SKM-1 treated with dmso at 0.1 percent for 144 hours (cell line): ENCODE results near the gene POPDC2.
"Not testable (repeated sequence)": the region's sequence is repeated elsewhere in the genome, so short reads cannot be mapped to it uniquely, and the experiment has no call there.

Source experiments
- DNase-seq: peaks from one replicate; lab custom pipeline; 2025; ENCODE audit not compliant: unreplicated experiment; lab: John Stamatoyannopoulos, UW

Gene POPDC2

GRCh38 chr3:119616056-119616455, 44.3 kb downstream of the POPDC2 start:
- no peak for DNase-seq

- DNase-seq: no peak
Measured at GRCh38 chr3:119613872-119614271, 46.5 kb downstream of the POPDC2 start.

DNA sequence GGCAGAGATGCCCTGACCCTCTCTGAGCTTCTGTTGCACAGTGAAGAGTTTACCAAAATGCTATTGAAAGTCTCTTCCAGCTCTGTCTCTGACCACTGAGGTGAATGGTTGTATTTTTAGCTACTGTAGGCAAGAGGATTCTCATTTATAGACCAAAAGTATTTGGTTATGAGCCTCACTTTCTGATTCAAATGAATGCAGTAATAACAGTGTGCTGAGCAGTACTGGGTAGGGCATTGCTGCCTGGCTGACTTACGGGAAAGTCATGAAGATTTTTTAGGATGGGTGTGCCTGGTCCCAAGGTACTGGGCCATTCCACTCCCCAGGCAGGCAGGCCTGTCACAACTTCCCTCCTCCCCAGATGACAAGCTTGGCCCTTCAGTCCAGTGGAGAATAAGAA, 47.2 kb downstream of the POPDC2 start:
- no peak for DNase-seq

DNA sequence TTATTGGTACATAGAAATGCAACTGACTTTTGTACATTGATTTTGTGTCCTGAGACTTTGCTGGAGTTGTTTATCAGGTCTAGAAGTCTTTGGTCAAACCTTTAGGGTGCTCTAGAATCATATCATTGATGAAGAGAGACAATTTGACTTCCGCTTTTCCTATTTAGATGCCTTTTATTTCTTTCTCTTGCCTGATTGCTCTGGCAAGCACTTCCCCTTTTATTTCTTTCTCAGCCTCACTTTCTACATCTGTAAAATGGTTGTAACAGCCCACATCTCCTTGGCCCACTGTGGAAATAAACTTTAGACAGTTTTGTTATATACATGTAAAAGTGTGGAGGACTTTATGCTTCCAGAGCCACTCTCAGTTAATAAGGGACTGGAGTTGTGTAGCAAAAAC, 48.7 kb downstream of the POPDC2 start:
- DNase-seq: no peak

DNA sequence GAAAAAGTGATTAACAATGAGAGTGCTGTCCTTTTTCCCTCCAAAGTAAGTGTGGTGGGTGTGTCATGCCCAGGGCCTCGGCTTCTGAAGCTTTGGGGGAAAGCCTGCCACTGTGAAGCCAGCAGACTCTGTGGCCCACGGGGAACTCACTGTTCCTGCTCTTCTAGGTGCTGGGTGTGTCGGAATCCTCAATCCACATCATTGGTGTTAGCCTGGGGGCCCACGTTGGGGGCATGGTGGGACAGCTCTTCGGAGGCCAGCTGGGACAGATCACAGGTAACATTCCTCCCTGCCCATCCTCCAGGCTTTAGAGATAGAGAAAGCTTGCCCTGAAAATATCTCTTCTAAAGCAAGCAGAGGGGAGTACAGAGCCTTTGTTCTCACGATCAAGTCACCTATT, 51.1 kb downstream of the POPDC2 start:
- no peak for DNase-seq

- DNase-seq: no peak
Measured at GRCh38 chr3:119608405-119609000, 51.9 kb downstream of the POPDC2 start.

DNA sequence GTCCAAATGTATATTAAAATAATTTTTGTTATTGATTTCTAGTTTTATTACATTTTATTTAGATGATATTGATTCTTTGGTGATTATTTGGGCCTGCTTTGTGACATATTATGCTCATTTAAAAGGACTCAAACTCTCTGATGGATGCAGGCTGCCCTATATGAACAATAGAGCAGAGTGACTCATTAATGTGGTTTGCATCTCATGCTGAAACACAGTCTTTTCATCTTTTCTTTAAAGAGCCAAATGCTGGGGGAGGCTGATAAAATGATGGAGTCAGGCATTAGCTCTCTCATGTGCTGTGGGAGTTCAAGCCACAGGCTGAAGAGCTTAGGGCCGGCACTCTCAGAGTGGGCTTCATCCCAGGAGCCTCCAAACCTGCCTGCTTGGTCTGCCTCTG, 55.5 kb downstream of the POPDC2 start:
- no peak for DNase-seq

GRCh38 chr3:119602676-119603075, 57.7 kb downstream of the POPDC2 start:
- DNase-seq: no peak

DNA sequence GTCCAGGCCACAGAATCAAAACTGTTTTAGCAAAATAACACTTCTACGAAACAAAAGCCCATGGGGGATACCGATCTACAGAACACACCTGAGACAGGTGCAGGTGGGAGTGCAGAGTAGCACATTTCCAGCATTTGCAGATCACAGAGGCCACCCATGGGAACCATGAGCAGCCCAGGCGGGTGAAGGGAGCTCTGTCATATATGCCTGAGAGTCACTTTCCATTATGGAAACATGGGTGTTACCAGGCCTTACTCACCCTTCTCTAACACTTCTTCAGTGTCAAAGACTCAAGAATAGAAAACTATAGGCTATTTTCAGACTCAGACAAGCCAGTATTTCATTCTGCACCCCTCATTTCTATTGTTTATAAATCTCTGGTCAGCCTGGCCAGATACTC, 59.2 kb downstream of the POPDC2 start:
- no peak for DNase-seq

DNA sequence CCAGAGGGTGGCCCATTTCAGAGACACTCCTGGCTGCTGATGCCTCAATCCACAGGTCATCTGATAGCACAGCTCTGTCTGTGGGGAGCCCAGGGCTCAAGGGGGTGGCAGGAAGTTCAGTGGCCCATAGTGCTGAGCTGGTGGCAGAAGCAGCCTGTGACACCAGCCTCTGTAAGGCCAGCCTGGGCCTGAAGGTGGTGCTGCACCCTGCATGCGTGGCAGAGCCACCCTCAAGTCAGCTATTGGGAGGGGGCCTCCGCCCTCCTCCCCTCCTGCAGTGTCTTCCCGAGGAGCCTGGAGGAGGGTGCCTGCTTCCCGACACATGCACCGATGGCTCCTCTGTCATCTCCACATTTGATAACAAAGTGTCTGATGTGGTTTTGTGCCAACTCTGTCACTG, 59.7 kb downstream of the POPDC2 start:
- no peak for DNase-seq

- no peak for DNase-seq
Measured at GRCh38 chr3:119599558-119600174, 60.7 kb downstream of the POPDC2 start.

- no peak for DNase-seq
Measured at GRCh38 chr3:119598410-119599098, 61.8 kb downstream of the POPDC2 start.

GRCh38 chr3:119597548-119598288, 62.7 kb downstream of the POPDC2 start, which contains the start of gene PLA1A:
Gene PLA1A, plus strand, starts transcription at chr3:119597885. Its CDS starts 29 bp downstream, at chr3:119597914.
- no peak for DNase-seq

DNA sequence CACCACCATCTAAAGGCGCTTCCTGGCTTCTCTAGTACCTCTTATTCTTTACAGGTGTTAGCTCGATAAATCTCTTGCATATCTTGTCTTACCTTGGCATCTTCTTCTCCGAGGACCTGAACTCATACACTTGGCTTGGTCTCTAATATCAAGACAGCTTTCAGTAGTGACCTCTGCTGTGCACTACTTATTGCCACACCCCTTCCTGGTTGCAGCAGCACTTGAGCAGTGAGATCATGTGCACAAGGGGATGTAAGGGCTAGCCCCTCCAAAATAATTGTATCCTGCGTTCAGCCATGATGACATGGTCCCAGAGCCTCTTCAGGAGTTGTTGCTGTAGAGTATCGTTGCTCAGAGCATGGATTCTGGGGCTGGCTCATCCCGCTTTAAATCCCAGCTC, 64.0 kb downstream of the POPDC2 start:
- no peak for DNase-seq

DNA sequence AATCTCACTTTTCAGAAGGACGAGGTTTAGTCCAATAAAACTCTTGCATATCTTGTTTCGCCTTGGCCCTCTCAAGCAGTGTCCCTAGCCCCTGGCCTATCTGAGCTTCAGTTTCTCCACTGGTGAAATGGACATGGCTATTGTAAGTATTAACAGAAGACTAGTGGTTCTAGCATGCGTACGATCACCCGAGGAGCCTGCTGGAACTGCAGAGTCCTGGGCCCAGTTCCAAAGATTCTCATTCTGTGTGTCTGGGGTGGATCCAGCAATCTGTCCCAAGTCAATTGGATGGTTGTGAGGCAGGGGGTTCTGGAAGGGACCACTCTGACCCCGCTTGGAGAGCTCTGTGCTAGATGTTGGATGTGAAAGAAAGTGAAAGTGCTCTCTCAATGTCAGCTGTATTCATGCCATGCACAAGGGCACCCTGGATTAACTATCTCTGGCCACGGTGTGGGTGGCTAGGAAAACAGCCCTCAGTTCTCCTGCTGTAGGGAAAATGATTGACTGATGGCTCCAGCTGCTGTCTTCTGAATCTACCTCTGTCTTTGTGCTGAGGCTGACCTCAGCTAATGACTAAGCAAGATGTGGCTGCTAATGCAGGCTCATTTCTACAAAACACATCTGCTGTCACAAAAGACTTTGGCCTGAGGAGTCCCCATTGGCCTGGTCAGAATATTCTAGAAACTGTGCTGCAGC, 64.6 kb downstream of the POPDC2 start:
- DNase-seq: no peak

- not testable (repeated sequence) for DNase-seq
Measured at GRCh38 chr3:119594929-119595328, 65.5 kb downstream of the POPDC2 start.

GRCh38 chr3:119594066-119594465, 66.3 kb downstream of the POPDC2 start:
- DNase-seq: no peak

DNA sequence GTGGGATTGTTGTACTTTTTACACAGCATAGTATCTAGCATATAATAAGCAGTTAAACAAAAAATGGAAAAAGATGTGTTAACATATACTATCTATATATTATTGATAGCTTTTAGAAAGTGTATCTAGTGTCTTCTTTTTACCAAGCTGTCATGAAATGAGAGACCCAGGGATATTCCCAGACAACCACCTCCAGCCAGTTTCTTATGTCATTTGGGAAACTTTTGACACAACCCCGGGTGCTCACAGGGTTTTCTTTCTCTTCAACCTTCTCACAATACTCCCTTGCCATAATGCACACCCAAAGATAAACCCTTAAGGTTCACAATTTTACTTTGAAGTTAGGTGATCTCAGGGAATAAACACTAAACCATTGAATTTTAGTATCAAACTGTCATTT, 67.5 kb downstream of the POPDC2 start:
- DNase-seq: no peak
